ENCODE measurements around the gene WDR31.
A peak's percentile ranks its signal among the peaks of the same experiment; 100 is the strongest.

Gene WDR31

GRCh38 chr9:113319054-113319453, 21.0 kb downstream of the WDR31 start:
- DNase-seq (ENCODE audit: low read depth): no peak
- no peak for TF ChIP-seq CTCF (conservative IDR thresholded peaks at IDR 0.05; ENCODE audit: control insufficient read depth, insufficient read depth, low read depth, low read length)
- no peak overlapping the region for H3K4me3 ChIP-seq (ENCODE audit: control insufficient read depth, low read depth, low read length)

GRCh38 chr9:113317777-113318176, 22.3 kb downstream of the WDR31 start:
- peak; percentile 36 for TF ChIP-seq CTCF (conservative IDR thresholded peaks at IDR 0.05; ENCODE audit: control insufficient read depth, insufficient read depth, low read depth, low read length)
- peak; percentile 40 for DNase-seq (ENCODE audit: low read depth)
- no peak overlapping the region for H3K4me3 ChIP-seq (ENCODE audit: control insufficient read depth, low read depth, low read length)

GRCh38 chr9:113316030-113316429, 24.0 kb downstream of the WDR31 start:
- no peak overlapping the region for H3K4me3 ChIP-seq (ENCODE audit: control insufficient read depth, low read depth, low read length)
- no peak for TF ChIP-seq CTCF (conservative IDR thresholded peaks at IDR 0.05; ENCODE audit: control insufficient read depth, insufficient read depth, low read depth, low read length)
- no peak for DNase-seq (ENCODE audit: low read depth)

- DNase-seq (ENCODE audit: low read depth): no peak
- no peak for TF ChIP-seq CTCF (conservative IDR thresholded peaks at IDR 0.05; ENCODE audit: control insufficient read depth, insufficient read depth, low read depth, low read length)
- no peak overlapping the region for H3K4me3 ChIP-seq (ENCODE audit: control insufficient read depth, low read depth, low read length)
Measured at GRCh38 chr9:113315231-113315630, 24.8 kb downstream of the WDR31 start.

- no peak for TF ChIP-seq CTCF (conservative IDR thresholded peaks at IDR 0.05; ENCODE audit: control insufficient read depth, insufficient read depth, low read depth, low read length)
- DNase-seq (ENCODE audit: low read depth): no peak
Measured at GRCh38 chr9:113313261-113313660, 26.8 kb downstream of the WDR31 start.

GRCh38 chr9:113311961-113312360, 28.1 kb downstream of the WDR31 start:
- no peak overlapping the region for H3K4me3 ChIP-seq (ENCODE audit: control insufficient read depth, low read depth, low read length)
- no peak for DNase-seq (ENCODE audit: low read depth)
- TF ChIP-seq CTCF (conservative IDR thresholded peaks at IDR 0.05; ENCODE audit: control insufficient read depth, insufficient read depth, low read depth, low read length): no peak

More at GRCh38 chr9:113313261-113313660, 26.8 kb downstream of the WDR31 start:
- no peak overlapping the region for H3K4me3 ChIP-seq (ENCODE audit: control insufficient read depth, low read depth, low read length)

- TF ChIP-seq CTCF (conservative IDR thresholded peaks at IDR 0.05; ENCODE audit: control insufficient read depth, insufficient read depth, low read depth, low read length): no peak
- no peak overlapping the region for H3K4me3 ChIP-seq (ENCODE audit: control insufficient read depth, low read depth, low read length)
- DNase-seq (ENCODE audit: low read depth): no peak
Measured at GRCh38 chr9:113310538-113310937, 29.5 kb downstream of the WDR31 start.
